Stimulated activated CD4-positive, alpha-beta T cell treated with anti-CD3 and anti-CD28 coated beads, Interleukin-15, amount 100 ng/mL, for 24 hours (primary cell): ENCODE data around the gene SLC4A5.
"Not testable (repeated sequence)": the region's sequence is repeated elsewhere in the genome, so short reads cannot be mapped to it uniquely, and the experiment has no call there.

Experiments used
- DNase-seq: peaks from one replicate; pipeline ENCODE4 v3.0.0-alpha.2; 2020

Gene SLC4A5

GRCh38 chr2:74364533-74365505 is 21.6 kb upstream of the SLC4A5 start:
- DNase-seq, result no peak

- no peak for DNase-seq
Measured at GRCh38 chr2:74361327-74361726, 18.1 kb upstream of the SLC4A5 start.

DNA sequence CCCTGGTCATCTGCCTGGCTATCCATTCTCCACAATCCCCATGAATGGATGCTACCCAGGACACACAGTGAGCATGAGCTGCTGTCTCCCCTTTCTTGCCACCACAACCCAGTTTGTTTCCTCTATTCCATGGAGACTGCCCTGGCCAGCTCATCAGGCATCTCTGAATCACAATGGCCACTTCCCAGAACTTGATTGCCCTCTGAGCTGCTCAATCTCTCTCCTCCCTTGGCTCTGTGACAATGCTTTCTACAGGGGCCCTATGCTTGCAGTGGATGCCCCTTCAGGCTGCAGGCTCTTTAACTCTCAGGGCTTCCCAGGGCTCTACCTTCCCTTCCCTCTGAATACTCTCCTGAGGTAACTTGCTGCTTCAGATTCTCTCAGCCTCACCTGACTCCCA is 14.4 kb upstream of the SLC4A5 start:
- DNase-seq, result no peak

DNA sequence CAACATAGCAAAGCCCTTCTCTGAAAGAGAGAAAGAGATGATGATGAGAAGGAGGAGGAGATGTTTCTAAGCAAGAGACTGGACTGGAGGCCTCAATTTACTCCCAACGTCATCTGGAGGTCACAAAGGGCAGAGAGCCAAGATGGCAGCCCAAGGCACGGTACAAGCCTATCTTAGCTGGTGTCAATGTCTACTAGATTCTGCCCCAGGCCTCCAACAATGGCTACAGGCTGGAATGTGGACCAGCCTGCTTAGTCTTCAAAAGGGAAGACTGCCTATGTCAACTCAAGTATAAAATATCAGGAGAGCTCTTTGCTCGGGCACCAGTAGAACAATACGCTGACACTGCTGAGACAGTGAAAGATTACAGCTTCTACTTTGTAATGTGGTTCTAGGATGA is 6.7 kb upstream of the SLC4A5 start:
- DNase-seq, result no peak

- DNase-seq, result no peak
Measured at GRCh38 chr2:74347742-74348141, 4.5 kb upstream of the SLC4A5 start.

DNA sequence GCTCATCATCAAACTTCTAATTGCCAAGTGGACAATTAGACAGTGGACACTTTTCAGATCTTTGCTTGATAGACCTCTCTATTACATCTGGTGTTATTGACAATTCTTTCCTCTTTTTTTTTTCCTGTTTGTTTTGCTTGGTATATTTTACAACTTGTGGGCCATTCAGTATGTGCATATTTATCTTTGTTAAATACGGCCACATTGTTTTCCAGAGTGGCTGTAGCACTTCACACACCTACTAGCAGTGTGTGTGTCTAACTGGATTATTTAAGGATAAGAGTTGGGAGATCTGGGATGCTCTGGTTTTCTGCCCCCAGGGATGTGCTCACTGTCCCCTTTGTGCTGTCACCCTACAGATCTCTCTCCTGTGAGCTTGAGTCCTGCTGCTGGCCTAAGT is 4.1 kb upstream of the SLC4A5 start:
- no peak for DNase-seq

GRCh38 chr2:74345272-74345943 is 2.2 kb upstream of the SLC4A5 start:
- DNase-seq, result no peak

DNA sequence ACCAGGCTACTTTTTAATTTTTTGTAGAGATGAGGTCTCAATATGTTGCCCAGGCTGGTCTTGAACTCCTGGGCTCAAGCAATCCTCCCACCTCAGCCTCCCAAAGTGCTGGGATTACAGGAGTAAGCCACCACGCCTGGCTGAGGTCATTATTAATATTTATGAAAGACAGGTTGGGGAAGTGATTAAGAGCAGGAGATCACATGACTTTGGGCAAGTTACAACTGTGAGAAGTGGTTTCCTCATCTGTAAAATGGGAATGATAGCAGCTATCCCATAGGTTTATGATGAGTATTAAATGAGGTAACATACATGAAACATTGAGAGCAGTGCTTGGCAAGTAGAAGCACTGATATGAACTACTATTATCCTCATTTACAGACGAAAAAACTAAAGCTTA is 7.0 kb downstream of the SLC4A5 start:
- DNase-seq, result not testable (repeated sequence)

DNA sequence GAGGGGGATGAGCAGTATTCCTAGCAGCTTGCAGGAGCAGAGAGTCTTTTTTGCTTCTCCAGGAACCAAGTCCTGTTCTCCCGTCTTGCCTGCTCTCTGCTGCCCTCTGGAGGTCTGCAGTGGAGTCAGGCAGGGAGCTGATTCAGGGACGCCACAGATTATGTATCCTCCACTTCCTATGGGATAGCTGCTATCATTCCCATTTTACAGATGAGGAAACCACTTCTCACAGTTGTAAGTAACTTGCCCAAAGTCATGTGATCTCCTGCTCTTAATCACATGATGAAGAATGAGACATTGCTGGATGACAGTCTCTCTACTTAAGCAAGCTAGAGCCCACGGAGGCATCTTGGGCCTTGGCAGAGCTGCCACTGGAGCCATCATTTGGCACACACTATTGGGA is 8.3 kb downstream of the SLC4A5 start:
- DNase-seq, result peak; percentile 83

GRCh38 chr2:74333896-74334586 is 9.2 kb downstream of the SLC4A5 start:
- no peak for DNase-seq

DNA sequence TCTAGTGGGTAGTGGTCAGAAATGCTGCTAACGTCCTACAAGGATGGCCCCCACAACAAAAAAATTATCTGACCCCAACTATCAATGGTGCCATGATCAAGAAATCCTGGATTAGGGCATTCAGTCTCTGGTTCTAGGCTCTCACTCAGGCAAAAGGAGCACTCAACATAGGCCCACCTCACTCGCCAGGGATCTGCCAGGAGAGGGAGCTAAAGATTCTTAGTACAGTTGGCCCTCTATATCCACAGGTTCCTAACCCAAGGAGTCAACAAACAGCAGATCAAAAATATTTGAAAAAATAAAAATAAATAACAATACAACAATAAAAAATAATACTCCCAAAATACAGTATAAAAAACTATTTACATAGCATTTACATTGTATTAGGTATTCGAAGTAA is 10.0 kb downstream of the SLC4A5 start:
- peak; percentile 22 for DNase-seq

DNA sequence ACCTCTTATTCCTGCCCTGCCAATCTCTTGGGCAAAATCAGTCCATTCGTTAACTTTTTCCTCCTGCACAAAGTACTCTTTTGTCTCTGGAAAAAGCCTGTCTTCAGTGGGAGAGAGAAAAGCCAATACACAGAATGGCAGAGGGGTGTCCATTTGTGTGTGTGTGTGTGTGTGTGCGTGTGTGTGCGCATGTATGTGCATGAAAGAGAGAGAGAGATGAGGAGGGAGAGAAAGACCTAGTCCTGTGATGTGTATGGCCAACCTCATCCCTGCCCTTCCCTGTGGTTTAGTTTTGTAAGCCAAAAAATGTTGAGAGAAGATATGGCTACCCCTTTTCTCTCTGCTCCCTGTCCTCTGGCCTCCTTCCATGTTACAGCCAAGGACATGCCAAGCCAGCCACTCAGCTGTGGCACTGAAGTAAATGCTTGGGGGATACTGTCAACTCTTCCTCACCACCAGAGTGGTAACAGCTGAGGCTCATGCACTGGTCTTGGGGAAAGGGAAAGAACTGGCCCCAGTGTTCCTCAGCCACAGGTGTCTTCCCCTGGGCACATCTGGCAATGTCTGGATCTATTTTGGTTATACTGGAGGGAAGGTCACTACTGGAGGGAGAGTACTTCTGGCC is 10.6 kb downstream of the SLC4A5 start:
- DNase-seq, result no peak

DNA sequence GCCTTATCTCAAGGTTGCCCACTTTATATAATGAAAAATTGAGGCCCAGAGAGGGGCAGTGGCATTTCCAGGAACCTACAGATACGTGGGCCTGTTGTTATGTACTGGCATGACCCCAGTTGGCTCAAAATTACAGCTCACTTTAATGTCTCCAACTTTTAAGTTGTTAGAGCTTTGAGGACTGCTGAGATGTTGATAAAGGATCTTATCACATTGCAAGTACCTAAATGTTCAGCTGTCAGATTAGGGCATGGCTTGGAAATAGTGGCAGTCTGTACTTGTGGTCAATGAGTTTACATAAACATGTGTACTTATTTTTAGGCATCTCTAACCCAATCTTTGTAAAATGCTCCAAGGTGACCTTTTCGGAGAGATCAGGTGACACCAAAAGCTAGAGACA is 14.6 kb downstream of the SLC4A5 start:
- DNase-seq, result no peak

GRCh38 chr2:74328074-74328473 is 15.1 kb downstream of the SLC4A5 start:
- DNase-seq, result no peak

DNA sequence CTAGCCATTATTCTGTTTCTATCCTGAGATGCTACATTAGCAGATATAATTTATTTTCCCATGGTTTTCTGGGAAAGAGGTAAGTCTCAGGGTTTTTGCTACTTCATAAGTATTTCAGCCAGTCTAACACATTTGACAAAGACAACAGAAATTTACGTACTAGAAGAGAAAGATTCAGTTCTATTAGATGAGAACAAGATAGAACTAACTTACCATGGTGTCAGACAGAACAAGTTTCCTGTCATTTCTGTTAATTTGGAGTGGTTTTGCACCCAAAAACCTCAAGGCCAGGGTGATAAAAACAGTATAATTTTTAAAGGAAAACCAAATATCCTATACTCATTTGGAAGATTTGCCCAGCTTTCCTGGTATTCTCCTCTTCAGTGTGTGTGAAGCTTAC is 15.6 kb downstream of the SLC4A5 start:
- no peak for DNase-seq

DNA sequence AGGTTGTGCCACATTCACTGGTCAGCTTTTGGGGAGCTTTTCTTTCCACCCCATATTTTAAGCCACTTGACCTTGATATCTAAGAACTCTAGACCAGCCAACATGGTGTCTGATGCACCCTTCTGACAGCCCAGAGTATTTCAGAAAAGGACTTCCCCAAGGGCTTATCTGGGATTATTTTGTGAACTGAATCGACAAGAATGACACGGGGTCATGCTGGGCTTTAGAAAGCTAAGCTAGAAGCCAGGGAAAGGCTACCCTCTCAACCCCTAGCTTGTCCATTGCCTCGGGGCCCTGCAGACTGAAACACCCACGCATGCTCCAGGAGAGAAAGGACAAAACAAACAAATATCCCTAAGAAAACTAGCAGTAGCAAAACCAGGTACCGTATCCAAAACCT is 16.0 kb downstream of the SLC4A5 start:
- DNase-seq, result no peak

DNA sequence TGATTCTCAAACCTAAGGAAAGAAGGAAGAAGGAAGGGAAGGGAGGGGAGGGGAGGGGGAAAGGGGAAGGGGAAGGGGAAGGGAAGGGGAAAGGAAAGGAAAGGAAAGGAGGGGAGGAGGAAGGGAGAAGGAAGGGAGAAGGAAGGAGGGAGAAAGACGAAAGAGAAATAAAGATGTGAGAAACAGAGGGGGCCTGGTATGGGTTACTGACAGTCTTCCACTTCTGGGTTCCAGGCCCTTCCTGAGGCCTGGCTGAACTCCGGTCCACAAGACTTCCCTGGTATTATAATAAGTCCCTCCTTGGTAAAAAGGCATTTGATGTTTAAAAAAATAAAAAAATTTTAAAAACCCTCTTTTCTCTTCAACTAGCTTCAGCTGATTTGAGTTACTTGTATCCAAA is 17.4 kb downstream of the SLC4A5 start:
- no peak for DNase-seq

DNA sequence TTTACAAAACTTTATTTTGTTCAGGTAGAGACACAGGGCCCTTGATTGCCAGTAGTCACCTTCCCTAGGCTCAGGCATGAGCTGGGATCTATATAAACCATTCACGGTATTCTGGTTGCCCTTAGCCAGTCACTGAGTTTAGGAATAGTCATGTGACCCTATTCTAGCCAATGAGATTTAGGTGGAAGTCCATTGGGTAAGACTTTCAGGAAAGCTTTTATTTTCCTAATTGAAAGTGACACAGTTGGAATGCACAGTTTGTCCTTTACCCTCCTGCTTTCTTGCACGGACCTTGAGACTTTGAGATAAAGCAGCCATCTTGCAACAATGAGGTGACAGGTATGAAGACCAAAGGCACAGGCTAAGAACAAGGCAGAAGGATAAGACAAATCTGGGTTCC is 21.5 kb downstream of the SLC4A5 start:
- no peak for DNase-seq

DNA sequence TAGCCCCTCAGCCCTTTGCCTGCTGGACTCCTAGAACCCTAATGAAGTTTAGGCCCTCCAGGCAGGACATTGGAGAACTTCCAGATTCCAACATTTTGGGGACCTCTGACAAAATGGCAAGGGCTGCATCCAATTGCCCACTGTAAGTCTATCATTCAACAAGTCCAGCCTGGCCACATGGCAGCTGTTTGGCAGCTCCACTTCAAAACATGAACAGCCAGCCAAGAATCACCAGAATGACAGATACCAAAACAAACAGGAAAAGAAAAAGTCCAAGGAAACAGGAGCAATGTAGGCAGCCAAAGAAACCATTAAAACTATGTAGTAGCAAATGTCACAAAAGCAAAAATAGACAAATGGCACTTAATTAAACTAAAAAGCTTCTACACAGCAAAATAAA is 25.5 kb downstream of the SLC4A5 start:
- no peak for DNase-seq

DNA sequence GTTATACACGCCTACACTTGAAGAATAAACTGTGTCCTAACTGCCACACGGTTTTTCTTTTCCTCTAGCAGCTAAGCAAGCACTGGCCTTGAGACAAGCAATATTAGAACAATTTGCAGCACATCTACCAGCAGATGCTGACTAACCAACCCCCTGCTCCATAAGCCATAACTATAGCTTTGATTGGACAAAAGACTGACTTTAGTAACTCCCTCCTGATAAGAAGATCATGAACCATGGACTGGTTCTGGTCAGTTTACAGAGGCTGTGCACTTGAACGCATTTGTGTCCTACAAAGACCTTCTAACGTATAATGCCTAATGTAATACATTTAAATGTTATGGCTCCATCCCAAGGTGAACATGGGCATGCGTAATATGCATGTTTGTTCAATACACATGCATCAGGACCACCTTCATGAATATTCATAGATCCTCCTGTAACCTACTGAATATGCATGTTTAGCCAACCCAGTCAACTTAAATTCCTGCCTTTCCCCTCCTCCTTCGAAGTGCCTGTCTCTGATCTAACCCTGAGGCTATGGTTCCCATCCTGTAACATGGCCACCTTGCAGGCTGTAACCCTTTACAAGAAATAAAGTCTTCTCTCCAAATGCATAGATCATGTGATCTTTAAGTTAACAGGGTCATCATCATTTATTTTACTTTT is 26.5 kb downstream of the SLC4A5 start:
- no peak for DNase-seq

- no peak for DNase-seq
Measured at GRCh38 chr2:74314107-74314506, 29.1 kb downstream of the SLC4A5 start.

- DNase-seq, result no peak
Measured at GRCh38 chr2:74313497-74313896, 29.7 kb downstream of the SLC4A5 start.

DNA sequence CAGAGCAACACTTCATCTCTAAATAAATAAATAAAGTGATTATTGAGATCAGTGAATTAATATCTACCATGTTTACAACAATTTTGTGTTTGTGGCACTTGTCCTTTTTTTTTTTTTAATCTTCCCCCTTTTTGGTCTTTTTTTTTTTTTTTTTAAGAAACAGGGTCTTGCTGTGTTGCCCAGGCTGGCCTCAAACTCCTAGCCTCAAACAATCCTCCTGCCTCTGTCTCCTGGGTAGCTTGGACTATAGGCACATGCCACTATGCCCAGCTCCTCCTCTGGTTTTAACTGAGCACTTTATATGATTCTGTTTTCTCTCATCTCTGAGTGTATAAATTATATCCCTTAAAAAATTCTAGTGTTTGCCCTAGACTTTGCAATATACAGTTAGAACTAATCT is 30.3 kb downstream of the SLC4A5 start:
- no peak for DNase-seq
